OCI-LY7 (cell line): ENCODE results near the gene SND1.

Source experiments
- EZH2phosphoT487 ChIP-seq: fragments of 200-600 bp; sonication (generic); IDR thresholded peaks from 2 replicates; pipeline ENCODE4 v1.6.1; 2018; ENCODE audit warnings: low read depth, borderline replicate concordance, mild to moderate bottlenecking, mixed run types, antibody characterized with exemption, low read length, moderate library complexity, mixed read lengths
- TF ChIP-seq, protein P1 (sequence below): fragments of 200-600 bp; sonication (generic); conservative IDR thresholded peaks from 2 replicates; pipeline ENCODE4 v1.5.1; 2014; ENCODE audit warnings: mild to moderate bottlenecking, antibody characterized with exemption, low read length, moderate library complexity, mixed read lengths

DNA sequence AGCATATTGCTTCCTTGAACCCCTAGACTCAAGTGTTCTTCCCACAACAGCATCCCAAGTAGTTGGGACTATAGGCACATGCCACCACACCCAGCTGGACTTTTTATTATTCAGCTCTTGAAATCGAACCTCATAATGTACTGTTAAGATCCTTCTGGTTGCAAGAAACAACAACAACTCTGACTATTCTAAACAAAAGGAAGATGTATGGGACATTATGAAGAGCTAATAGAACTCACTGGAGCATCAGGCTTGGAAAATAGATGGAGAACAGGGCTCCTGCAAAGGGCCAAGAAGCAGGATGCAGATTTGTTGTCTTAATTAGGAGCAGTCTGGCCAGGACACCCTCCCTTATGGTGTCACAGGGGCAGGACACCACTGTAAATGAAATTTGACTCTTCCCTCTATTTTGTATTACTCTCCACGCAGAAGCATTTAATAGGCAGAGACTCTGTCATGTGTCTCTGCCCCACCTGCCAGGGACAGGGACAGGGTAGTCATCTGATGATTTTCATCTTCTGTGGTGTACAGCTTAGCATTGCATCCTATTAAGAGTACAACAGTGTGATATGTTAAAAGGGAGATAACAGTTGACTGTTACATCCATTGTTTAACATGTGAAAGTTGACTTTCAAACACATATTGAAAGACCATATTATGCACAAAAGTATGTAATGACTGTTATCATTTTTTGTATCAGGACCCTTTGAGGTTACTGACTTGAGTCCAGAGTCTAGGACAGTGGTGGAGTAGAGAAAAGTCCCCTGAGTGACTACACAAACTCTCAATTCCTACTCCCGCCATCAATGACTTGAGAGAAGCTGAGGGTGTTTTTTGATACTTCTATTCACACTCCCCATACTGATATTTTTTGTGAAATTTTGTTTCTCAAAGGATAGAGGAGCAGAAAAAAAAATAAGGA, 222.0 kb downstream of the SND1 start:
- TF ChIP-seq, protein P1, sequence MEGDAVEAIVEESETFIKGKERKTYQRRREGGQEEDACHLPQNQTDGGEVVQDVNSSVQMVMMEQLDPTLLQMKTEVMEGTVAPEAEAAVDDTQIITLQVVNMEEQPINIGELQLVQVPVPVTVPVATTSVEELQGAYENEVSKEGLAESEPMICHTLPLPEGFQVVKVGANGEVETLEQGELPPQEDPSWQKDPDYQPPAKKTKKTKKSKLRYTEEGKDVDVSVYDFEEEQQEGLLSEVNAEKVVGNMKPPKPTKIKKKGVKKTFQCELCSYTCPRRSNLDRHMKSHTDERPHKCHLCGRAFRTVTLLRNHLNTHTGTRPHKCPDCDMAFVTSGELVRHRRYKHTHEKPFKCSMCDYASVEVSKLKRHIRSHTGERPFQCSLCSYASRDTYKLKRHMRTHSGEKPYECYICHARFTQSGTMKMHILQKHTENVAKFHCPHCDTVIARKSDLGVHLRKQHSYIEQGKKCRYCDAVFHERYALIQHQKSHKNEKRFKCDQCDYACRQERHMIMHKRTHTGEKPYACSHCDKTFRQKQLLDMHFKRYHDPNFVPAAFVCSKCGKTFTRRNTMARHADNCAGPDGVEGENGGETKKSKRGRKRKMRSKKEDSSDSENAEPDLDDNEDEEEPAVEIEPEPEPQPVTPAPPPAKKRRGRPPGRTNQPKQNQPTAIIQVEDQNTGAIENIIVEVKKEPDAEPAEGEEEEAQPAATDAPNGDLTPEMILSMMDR, result no peak
- TF ChIP-seq EZH2phosphoT487, result no peak
